ENCODE measurements around the gene INTS3. TPM values are rescaled to one million over a fixed set of nuclear protein-coding genes. Genes with fewer than 3 reads are reported as not detected.

INTS3 gene
- total RNA-seq, result 10 to 100 TPM; 13.5 to 41.4 (median 18.8) TPM
- 10 to 100 TPM; 45.1 to 56.2 TPM for polyA plus RNA-seq

- H3K4me3 ChIP-seq, result peak within 1 kb of the TSS; percentile 56 to 86 (median 67)
- peaks cover 0 to 21% (median 5%) of the 10 kb centered on the region in 3 donors for H3K4me1 ChIP-seq
- peak within 1 kb of the TSS; percentile 86 to 99 (median 96) for H3K27ac ChIP-seq
- no peaks in the 10 kb centered on the region for H3K36me3 ChIP-seq
- intact Hi-C loops (cut with DNase I), result no loop called here
- DNase-seq, result peak; percentile 95 to 100 (median 100)
- H3K27me3 ChIP-seq, result no peaks in the 10 kb centered on the region
- peak; percentile 57 for FAIRE-seq
- no peaks in the 10 kb centered on the region for H3K9me3 ChIP-seq
- ATAC-seq, result peak; percentile 98 to 99 (median 98)
- no peak for TF ChIP-seq CTCF (IDR thresholded peaks at IDR 0.05)
- 0% methylated on average over 46 to 49 of the region's 49 CpGs for WGBS, 2 donors
Observed at GRCh38 chr1:153727463-153728304, at the start of gene INTS3. Gene INTS3, plus strand, starts transcription at chr1:153728050. Its CDS starts 585 bp downstream, at chr1:153728635.

- no peak for TF ChIP-seq CTCF (IDR thresholded peaks at IDR 0.05)
- no peaks in the 10 kb centered on the region for H3K27me3 ChIP-seq
- ATAC-seq, result peak; percentile 61 to 79 (median 75)
- 0 to 2% methylated on average over 70 to 78 of the region's 78 CpGs for WGBS, 2 donors
- H3K4me3 ChIP-seq, result peak within 1 kb of the TSS; percentile 6 to 56 (median 31)
- intact Hi-C loops (cut with DNase I), result loop anchor here in 1 of 3 donors (2.0 kb wide), 1 partner anchor 70 kb away; no protein-coding TSS in a partner anchor
- DNase-seq, result peak in 4 of 6 donors; percentile 29 to 81 (median 57)
- no peaks in the 10 kb centered on the region for H3K9me3 ChIP-seq
- no peaks in the 10 kb centered on the region for H3K36me3 ChIP-seq
- peaks cover 0 to 11% (median 5%) of the 10 kb centered on the region in 3 donors for H3K4me1 ChIP-seq
- FAIRE-seq, result no peak
- no peak within 1 kb of the TSS for H3K27ac ChIP-seq
Observed at GRCh38 chr1:153678519-153679336, 49.1 kb upstream of the INTS3 start, which contains the start of gene NPR1. Gene NPR1, plus strand, starts transcription at chr1:153678688. Its CDS starts 421 bp downstream, at chr1:153679109.

- Histone ChIP-seq H3K4me3 (peak overlapping the region; percentile 6 to 56 (median 31)), H3K27me3 (no peaks in the 10 kb centered on the region), H3K36me3 (no peaks in the 10 kb centered on the region), H3K27ac (no peak overlapping the region), H3K9me3 (no peaks in the 10 kb centered on the region), H3K4me1 (peaks cover 0 to 11% (median 5%) of the 10 kb centered on the region in 3 donors)
- intact Hi-C loops (cut with DNase I), result loop anchor here in 2 of 3 donors (2.0 to 5.0 kb wide), 2 partner anchors 63 to 69 kb away; no protein-coding TSS in a partner anchor
- WGBS, 2 donors, result 7 to 10% methylated on average over 66 to 73 of the region's 73 CpGs
- FAIRE-seq (no peak), ATAC-seq (peak; percentile 31 to 61 (median 34)), DNase-seq (peak in 3 of 6 donors; percentile 21 to 71 (median 68))
- peak in 1 of 4 donors; percentile 12 for TF ChIP-seq CTCF (IDR thresholded peaks at IDR 0.05)
Observed at GRCh38 chr1:153679337-153680119, 48.3 kb upstream of the INTS3 start.

DNA sequence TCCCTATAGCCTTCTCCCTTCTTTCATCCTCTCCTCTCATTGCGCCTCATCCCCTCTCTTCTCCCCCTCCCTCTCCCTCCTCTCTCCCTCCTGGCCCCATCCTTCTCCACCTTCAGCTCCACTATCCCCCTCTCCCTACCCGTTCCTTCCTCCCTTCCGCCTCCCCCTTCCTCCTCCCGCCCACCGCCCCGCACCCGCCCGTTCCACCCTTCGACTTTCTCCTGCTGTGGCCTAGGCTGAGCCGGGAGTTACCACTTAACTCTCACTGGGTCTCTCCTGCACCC lies 47.8 kb upstream of the INTS3 start:
- H3K27ac ChIP-seq, result no peak overlapping the region
- no peak overlapping the region for H3K4me3 ChIP-seq
- TF ChIP-seq CTCF (IDR thresholded peaks at IDR 0.05), result no peak
- peaks cover 0 to 11% (median 5%) of the 10 kb centered on the region in 3 donors for H3K4me1 ChIP-seq
- FAIRE-seq, result no peak
- H3K27me3 ChIP-seq, result no peaks in the 10 kb centered on the region
- H3K9me3 ChIP-seq, result no peaks in the 10 kb centered on the region
- no peak for ATAC-seq
- no peaks in the 10 kb centered on the region for H3K36me3 ChIP-seq
- WGBS, 2 donors, result 50 to 58% methylated on average over 10 of the region's 10 CpGs
- no peak for DNase-seq
- intact Hi-C loops (cut with DNase I), result loop anchor here in 1 of 3 donors (5.0 kb wide), 1 partner anchor 62 kb away; no protein-coding TSS in a partner anchor

Measured in pancreas (tissue), 10 donors.